ENCODE measurements around the gene IRF4.

IRF4 gene

DNA sequence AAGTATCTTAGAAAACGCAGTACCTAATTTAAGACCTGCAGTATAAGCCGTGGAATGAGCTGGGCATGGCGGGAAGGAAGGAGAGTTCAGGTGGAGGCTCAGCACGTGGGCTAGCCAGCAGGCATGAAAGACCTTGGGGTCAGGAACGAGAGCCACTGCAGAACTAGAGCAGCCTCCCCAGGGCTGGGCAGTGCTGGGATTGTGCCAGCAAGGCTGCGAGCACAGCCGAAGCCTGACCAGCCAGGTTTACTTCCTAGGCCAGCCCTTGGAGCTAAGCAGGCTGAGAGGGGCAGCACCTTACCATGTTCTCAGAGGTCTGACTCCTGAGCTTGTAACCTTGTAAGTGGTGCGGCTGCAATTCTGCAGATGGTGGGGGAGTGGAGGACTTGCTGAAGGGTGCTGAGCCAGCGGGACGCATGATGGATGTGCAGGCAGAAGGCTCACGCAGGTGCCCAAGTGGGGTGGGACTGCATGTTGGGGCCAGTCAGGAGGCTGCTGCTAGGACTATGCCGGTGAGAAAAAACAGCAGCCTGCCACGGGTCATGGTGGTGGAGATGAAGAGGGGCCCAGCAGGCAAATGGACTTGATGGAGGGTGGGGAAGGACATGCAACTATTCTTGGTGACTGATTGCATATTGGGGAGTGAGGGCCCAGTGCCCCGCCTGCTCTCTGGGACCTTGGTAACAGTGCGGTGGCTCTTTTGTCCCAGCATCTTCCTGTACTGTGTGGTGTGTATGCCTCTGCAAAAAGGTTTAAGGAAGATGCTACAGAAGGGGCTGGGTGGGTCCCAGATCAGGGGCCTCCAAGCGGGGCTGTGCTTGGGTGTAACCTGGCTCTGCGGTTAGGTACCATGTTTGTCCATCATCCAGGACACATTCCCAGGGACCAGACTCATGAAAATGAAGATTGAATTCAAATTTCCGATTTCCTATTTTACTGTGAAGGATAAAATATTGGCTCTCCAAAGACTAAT, 37.6 kb upstream of the IRF4 start:
- no peak for DNase-seq

DNA sequence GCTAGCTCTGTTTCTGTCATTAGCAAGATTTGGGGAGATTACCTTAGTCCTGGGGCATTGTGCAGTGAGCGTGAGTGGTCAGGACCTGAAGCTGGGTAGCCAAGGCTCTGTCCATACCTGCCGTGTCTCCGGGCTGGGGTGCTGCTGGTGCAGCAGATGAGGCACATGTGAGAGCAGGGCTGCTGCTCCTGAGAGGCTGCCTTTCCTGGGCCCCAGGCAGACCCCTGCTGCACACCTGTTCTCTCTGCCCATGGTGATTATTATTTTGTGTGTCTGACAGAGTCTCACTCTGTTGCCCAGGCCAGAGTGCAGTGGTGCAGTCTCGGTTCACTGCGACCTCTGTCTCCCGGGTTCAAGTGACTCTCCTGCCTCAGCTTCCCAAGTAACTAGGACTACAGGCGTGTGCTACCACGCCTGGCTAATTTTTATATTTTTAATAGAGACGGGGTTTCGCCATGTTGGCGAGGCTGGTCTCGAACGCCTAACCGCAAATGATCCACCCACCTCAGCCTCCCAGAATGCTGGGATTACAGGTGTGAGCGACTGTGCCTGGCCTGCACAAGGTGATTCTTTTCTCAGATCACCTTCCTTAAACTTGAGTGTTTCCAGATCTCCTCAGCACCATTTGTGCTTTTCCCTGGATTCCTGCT, 36.8 kb upstream of the IRF4 start:
- DNase-seq: no peak

DNA sequence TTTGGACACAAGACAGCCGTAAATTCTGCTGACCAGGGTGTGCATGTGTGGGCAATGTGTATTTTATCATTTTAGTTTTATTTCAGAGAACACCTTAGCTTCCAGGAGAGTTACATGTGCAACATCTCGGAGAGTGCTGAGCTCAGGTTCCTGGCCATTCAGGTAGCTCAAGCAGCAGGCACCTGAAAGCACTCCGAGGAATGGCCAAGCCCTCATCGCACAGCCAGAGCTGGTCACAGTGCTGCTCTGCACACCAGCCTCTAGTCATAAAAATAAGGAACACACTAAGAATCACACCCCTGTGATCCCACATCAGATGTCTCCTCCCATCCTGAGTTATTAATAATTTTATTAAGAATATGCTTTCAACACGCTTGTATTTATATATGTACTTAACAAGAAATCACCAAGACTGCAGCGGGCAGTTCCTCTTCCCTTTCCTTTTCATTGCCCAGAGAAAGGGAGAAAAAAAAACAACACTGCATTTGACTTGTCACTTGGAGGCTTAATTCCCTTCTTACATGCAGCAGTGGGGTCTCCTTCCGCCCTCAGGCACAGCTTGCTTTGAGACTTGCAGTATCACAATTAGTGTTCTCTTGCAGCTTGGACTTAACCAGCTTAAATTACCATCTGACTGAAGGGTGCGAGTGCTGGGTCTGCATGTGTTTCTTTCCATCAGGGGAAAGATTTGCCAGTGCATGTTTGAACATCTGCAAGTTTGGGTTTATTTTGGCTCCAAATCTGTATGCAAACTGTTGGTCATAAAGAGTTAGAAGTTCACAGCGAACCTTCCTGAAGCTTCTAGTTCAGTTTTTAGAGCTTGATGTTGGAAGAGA, 36.0 kb upstream of the IRF4 start:
- no peak for DNase-seq

DNA sequence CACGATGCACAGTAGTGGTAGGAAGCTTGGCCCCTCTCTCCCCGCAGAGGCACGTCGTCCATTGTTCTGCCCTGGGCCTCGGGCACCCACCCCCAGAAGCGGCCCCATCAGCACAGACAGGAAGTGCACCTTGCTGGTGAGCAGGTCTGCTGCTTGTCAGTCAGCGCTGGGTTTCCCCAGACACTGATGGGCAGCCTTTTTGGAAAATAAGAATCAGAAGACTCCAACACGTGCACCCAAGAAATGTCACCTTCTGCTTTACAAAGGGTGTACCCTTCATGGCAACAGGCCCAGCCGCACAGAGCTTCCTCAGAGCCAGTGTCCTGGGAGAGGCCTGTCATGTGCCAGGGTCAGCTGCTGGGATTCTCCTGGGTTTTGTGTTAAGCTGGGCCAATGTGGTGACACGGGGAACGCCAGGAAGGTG, 34.7 kb upstream of the IRF4 start:
- DNase-seq: no peak

- no peak for DNase-seq
These were observed 34.2 kb upstream of the IRF4 start for GRCh38 chr6:357261-357790.

- no peak for DNase-seq
These were observed 33.7 kb upstream of the IRF4 start for GRCh38 chr6:357791-358341.

GRCh38 chr6:358432-358831, 33.1 kb upstream of the IRF4 start:
- no peak for DNase-seq

- no peak for DNase-seq
These were observed 32.7 kb upstream of the IRF4 start for GRCh38 chr6:358847-359246.

GRCh38 chr6:359261-360035, 32.1 kb upstream of the IRF4 start:
- DNase-seq: no peak

- DNase-seq: no peak
These were observed 31.2 kb upstream of the IRF4 start for GRCh38 chr6:360349-360748.

DNA sequence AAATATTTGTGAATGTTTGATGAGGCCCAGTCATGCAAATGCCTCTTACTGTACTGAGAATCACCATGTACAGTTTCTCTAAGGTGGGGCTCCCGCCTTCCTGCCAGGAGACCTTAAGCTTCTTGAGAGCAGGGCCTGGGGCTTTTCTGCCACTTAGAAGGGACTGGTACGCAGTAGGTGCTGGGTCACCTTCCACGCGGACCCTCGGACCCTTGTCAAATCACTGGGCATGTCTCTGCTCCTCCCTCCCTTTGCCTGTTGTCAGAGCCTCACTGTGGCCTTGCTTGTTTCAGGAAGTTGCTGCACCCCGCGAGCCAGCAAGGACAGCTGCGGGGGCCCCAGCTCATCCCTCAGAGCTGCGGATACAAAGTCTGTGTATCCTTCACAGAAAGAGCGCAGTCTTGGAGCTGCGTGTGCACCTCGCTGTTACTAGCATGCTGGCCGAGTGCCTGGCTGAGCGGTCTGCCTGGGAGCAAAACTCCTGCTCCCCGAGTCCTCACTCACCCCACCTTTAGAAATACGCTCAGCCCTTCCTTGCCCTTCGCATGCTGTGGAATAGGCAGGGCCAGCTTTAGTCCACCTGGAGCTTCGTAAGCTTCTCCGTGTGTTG, 30.7 kb upstream of the IRF4 start:
- no peak for DNase-seq

GRCh38 chr6:361411-362132, 30.0 kb upstream of the IRF4 start:
- no peak for DNase-seq

- DNase-seq: no peak
These were observed 29.2 kb upstream of the IRF4 start for GRCh38 chr6:362231-362923.

DNA sequence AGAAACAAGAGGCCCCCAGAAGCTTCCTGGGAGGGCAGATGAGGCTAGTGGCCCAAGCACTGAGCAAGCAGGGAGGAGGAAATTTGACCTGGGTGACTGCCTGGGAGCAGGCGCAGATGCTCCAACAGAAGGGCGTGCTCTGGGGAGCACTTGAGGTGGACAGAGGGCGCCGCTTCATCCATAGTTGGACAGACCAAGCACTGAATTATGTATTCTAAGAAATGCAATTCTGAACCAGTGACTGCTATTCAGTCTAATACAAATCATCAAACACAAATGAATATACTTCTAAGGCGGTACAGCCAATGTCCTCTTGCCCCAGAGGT, 28.7 kb upstream of the IRF4 start:
- no peak for DNase-seq

DNA sequence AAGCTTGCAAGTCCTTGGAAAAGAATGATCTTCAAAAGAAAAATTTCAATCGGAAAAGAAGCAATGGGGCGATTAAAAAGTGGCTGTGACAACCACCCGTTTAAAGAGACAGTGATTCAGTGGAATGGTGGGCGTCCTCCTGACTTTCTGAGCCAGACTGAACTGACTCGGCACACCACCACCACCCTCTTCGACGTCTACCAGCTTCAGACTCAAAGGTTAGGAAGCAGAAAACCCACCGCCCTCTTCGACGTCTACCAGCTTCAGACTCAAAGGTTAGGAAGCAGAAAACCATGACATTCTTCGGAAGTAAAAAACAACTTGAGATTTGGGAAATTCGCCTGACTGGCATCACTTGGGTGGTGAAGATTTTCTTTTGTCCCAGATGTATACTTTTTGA, 28.3 kb upstream of the IRF4 start:
- DNase-seq: no peak

GRCh38 chr6:363909-364308, 27.6 kb upstream of the IRF4 start:
- no peak for DNase-seq

DNA sequence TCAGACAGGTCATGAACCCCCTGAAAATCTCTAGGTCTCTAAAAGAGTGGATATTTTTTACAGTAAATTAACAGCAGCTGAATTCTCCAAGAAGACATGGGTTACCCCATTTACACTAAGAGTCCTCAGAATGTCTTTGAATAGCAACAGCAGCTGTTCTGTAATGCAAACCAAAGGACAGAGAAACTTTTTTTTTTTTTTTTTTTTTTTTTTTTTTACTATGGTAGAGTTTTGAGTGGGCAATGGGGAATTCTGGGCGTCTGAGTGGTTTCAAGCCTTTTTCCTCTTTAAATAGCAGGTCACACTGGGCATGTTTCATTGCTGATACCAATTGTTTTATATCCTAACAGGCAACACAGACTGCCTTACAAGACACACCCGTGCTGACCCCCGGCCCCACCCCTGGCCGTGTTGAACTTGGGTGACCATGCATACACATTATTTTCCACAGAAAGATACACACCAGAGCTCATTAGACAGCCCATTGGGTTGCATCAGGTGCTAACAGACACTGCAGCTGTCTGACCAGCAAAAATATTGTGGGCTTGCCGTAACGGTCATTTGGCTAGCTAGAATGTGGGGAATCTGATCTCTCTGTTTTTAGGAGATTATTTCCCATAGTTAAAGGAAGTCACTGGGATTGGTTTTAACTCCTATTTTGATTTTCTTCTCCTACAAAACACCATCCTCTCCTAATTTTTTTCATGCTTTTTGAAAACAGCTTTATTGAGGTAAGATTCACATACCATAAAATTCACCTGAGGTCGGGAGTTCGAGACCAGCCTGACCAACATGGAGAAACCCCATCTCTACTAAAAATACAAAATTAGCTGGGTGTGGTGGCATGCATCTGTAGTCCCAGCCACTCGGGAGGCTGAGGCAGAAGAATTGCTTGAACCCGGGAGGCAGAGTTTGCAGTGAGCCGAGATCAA, 26.7 kb upstream of the IRF4 start:
- no peak for DNase-seq

- DNase-seq: no peak
These were observed 25.7 kb upstream of the IRF4 start for GRCh38 chr6:365835-366234.

All from femur (tissue), 1 donor.